LoVo (cell line): ENCODE results near the gene RNF32.
"Not testable (repeated sequence)": the region's sequence is repeated elsewhere in the genome, so short reads cannot be mapped to it uniquely, and the experiment has no call there.

Experiments used
- DNase-seq: peaks from one replicate; pipeline ENCODE4 v3.0.0-alpha.2; 2016; ENCODE audit warnings: low spot score

Gene RNF32

GRCh38 chr7:156676263-156676662 lies 35.7 kb downstream of the RNF32 start:
- DNase-seq = no peak

GRCh38 chr7:156677374-156678054 lies 36.9 kb downstream of the RNF32 start:
- no peak for DNase-seq

- no peak for DNase-seq
These were observed 39.7 kb downstream of the RNF32 start for GRCh38 chr7:156680281-156680680.

GRCh38 chr7:156682928-156683327 lies 42.4 kb downstream of the RNF32 start:
- no peak for DNase-seq

- DNase-seq = no peak
These were observed 43.7 kb downstream of the RNF32 start for GRCh38 chr7:156684251-156684650.

- DNase-seq = no peak
These were observed 44.1 kb downstream of the RNF32 start for GRCh38 chr7:156684661-156685060.

- DNase-seq = no peak
These were observed 51.2 kb downstream of the RNF32 start for GRCh38 chr7:156691764-156692163.

- no peak for DNase-seq
These were observed 52.3 kb downstream of the RNF32 start for GRCh38 chr7:156692849-156693248.

GRCh38 chr7:156693627-156694026 lies 53.1 kb downstream of the RNF32 start:
- no peak for DNase-seq

GRCh38 chr7:156697283-156697682 lies 56.7 kb downstream of the RNF32 start:
- not testable (repeated sequence) for DNase-seq

- not testable (repeated sequence) for DNase-seq
These were observed 57.9 kb downstream of the RNF32 start for GRCh38 chr7:156698512-156698911.

GRCh38 chr7:156701787-156702186 lies 61.2 kb downstream of the RNF32 start:
- DNase-seq = not testable (repeated sequence)

GRCh38 chr7:156702399-156702798 lies 61.8 kb downstream of the RNF32 start:
- DNase-seq = no peak

GRCh38 chr7:156703209-156703608 lies 62.6 kb downstream of the RNF32 start:
- DNase-seq = no peak

- DNase-seq = no peak
These were observed 63.4 kb downstream of the RNF32 start for GRCh38 chr7:156703773-156704482.

GRCh38 chr7:156722043-156722826 lies 81.7 kb downstream of the RNF32 start:
- DNase-seq = no peak

GRCh38 chr7:156725073-156725472 lies 84.5 kb downstream of the RNF32 start:
- no peak for DNase-seq

GRCh38 chr7:156725936-156726335 lies 85.4 kb downstream of the RNF32 start:
- DNase-seq = no peak
